Neural progenitor cell (in vitro differentiated cells): ENCODE measurements around the gene MDP1.

Experiments
- EZH2 ChIP-seq: fragments of 200-600 bp; sonication (generic); IDR thresholded peaks from 2 replicates; pipeline ENCODE4 v1.6.1; 2017; ENCODE audit warnings: antibody characterized with exemption, mild to moderate bottlenecking, moderate library complexity
- EZH2phosphoT487 ChIP-seq: fragments of 200-600 bp; sonication (generic); IDR thresholded peaks from 2 replicates; pipeline ENCODE4 v1.6.1; 2017; ENCODE audit warnings: antibody characterized with exemption
- TF ChIP-seq, protein P1 (sequence below): fragments of 200-600 bp; sonication (generic); IDR thresholded peaks from 2 replicates; pipeline ENCODE4 v1.5.1; 2017; ENCODE audit warnings: antibody characterized with exemption, mild to moderate bottlenecking

GRCh38 chr14:24178399-24179178, 37.3 kb downstream of the MDP1 start:
- TF ChIP-seq, protein P1, sequence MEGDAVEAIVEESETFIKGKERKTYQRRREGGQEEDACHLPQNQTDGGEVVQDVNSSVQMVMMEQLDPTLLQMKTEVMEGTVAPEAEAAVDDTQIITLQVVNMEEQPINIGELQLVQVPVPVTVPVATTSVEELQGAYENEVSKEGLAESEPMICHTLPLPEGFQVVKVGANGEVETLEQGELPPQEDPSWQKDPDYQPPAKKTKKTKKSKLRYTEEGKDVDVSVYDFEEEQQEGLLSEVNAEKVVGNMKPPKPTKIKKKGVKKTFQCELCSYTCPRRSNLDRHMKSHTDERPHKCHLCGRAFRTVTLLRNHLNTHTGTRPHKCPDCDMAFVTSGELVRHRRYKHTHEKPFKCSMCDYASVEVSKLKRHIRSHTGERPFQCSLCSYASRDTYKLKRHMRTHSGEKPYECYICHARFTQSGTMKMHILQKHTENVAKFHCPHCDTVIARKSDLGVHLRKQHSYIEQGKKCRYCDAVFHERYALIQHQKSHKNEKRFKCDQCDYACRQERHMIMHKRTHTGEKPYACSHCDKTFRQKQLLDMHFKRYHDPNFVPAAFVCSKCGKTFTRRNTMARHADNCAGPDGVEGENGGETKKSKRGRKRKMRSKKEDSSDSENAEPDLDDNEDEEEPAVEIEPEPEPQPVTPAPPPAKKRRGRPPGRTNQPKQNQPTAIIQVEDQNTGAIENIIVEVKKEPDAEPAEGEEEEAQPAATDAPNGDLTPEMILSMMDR, result no peak
- TF ChIP-seq EZH2, result no peak
- no peak for TF ChIP-seq EZH2phosphoT487
